ENCODE measurements around the gene KCNJ18.
"Not testable (repeated sequence)": the region's sequence is repeated elsewhere in the genome, so short reads cannot be mapped to it uniquely, and the experiment has no call there.

KCNJ18 gene

GRCh38 chr17:21711182-21711581 is 18.9 kb downstream of the KCNJ18 start:
- no peak for ATAC-seq
- Mint-ChIP-seq H3K4me1 (no peaks in the 10 kb centered on the region), H3K4me3 (no peak overlapping the region), H3K9me3 (no peaks in the 10 kb centered on the region), H3K27ac (no peak overlapping the region), H3K36me3 (ENCODE audit: low read depth) (no peaks in the 10 kb centered on the region), H3K27me3 (no peaks in the 10 kb centered on the region)
- DNase-seq: no peak

DNA sequence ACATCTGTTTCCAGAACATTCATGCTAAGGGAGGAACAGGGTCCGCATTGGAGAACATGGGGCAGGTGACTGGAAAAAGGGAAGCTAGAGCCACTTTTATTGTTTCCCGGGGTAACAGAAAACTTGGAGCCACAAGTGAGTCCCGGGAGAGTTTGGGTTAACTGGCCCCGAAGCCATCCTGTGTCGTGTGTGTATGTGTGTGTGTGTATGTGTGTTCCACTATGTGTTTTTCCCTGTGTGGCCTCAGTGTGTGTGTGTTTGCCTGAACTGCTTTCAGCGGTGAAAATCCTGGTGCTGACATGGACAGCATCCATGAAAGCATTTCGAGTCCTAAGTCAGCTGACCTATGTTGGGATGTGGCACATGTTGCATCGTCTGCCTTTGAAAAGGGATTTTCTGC is 20.7 kb downstream of the KCNJ18 start:
- DNase-seq; H3K27ac Mint-ChIP-seq; H3K9me3 Mint-ChIP-seq; H3K4me3 Mint-ChIP-seq; ATAC-seq; H3K4me1 Mint-ChIP-seq; H3K27me3 Mint-ChIP-seq; H3K36me3 Mint-ChIP-seq (ENCODE audit: low read depth): not testable (repeated sequence)

GRCh38 chr17:21713631-21714030 is 21.3 kb downstream of the KCNJ18 start:
- H3K9me3 Mint-ChIP-seq: not testable (repeated sequence)

GRCh38 chr17:21714676-21715075 is 22.4 kb downstream of the KCNJ18 start:
- H3K36me3 Mint-ChIP-seq (ENCODE audit: low read depth); H3K27ac Mint-ChIP-seq; DNase-seq; H3K4me3 Mint-ChIP-seq; H3K4me1 Mint-ChIP-seq; ATAC-seq; H3K9me3 Mint-ChIP-seq; H3K27me3 Mint-ChIP-seq: not testable (repeated sequence)

More at GRCh38 chr17:21713631-21714030, 21.3 kb downstream of the KCNJ18 start:
- H3K4me1 Mint-ChIP-seq; DNase-seq; ATAC-seq; H3K4me3 Mint-ChIP-seq; H3K27ac Mint-ChIP-seq; H3K36me3 Mint-ChIP-seq (ENCODE audit: low read depth); H3K27me3 Mint-ChIP-seq: not testable (repeated sequence)

DNA sequence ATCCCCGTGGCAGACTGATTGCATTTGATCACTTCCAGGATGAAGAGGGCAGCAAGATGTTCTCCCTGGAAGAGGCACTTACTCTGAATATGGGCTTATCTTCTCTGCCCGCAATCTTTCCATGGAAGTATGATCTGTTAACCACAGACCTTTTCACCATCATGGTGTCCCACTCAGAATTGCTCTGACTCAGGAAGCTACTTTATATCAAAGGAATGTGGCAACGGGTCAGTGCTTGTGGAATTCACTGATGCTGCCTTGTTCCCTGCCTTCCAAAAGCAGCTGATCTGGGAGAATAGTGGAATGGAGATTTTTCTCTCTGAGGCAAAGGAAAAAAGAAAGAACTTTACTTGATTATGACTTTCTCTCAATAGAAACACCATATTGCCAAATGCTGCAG is 23.6 kb downstream of the KCNJ18 start:
- not testable (repeated sequence) for H3K4me1 Mint-ChIP-seq; ATAC-seq; H3K9me3 Mint-ChIP-seq; H3K27ac Mint-ChIP-seq; H3K4me3 Mint-ChIP-seq; DNase-seq; H3K36me3 Mint-ChIP-seq (ENCODE audit: low read depth); H3K27me3 Mint-ChIP-seq

DNA sequence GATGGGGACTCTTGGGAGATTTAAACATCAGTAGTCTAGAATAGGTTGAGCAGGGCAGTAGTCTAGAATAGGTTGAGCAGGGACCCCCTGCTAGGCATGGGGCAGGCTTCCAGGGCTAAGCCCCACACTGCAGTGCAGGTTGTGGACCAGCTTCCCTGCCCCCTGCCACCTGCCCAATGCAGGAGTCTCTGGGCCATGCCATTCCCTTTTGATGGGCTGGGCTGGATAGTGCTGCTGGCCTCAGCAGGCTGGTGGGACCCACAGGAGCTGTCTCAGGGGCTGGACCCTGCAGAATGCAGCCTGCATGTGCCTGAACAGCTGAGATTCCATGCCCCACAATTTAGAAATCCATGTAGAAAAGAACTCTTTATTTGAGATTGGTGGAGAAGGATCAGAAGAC is 26.6 kb downstream of the KCNJ18 start:
- not testable (repeated sequence) for DNase-seq; H3K36me3 Mint-ChIP-seq (ENCODE audit: low read depth); H3K27me3 Mint-ChIP-seq; H3K4me3 Mint-ChIP-seq; ATAC-seq; H3K27ac Mint-ChIP-seq; H3K4me1 Mint-ChIP-seq; H3K9me3 Mint-ChIP-seq

DNA sequence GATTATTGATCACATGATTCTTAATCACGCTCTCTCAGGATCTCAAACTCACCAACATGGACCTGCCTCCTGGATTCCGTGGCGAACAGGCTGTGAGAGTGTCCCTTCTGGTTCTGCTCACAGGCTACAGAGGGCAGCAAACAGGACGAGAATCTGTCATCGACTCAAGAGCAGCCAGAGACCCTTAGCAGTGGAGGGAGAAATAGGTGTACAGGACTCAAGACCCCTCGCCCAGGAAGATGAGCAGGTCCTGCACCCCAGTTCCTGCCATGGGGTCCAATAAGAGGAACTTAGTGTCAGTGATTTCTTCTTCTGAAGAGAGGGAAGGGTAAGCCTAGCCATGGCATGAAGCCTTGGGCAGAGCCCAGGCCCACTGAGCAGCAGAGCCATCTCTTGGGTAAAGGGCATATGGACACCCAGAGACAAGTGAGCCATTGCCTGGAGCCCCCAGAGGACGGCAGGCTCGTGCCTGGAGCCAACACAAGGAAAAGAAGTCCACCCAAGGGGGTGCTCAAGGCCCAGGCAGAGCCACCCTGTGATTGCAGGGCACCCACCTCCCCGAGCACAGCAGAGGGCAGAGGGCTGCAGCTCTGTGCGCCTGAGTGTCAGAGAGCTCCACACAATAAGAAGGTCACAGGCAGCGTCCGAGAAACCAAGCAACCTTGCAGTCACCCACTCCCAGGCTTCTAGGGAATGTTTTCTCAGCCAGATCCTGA is 27.3 kb downstream of the KCNJ18 start:
- H3K4me1 Mint-ChIP-seq; H3K27ac Mint-ChIP-seq; H3K36me3 Mint-ChIP-seq (ENCODE audit: low read depth); ATAC-seq; H3K9me3 Mint-ChIP-seq; H3K27me3 Mint-ChIP-seq; H3K4me3 Mint-ChIP-seq; DNase-seq: not testable (repeated sequence)

GRCh38 chr17:21720566-21720965 is 28.2 kb downstream of the KCNJ18 start:
- not testable (repeated sequence) for H3K27me3 Mint-ChIP-seq; H3K4me1 Mint-ChIP-seq; H3K4me3 Mint-ChIP-seq; H3K36me3 Mint-ChIP-seq (ENCODE audit: low read depth); ATAC-seq; H3K9me3 Mint-ChIP-seq; H3K27ac Mint-ChIP-seq; DNase-seq

DNA sequence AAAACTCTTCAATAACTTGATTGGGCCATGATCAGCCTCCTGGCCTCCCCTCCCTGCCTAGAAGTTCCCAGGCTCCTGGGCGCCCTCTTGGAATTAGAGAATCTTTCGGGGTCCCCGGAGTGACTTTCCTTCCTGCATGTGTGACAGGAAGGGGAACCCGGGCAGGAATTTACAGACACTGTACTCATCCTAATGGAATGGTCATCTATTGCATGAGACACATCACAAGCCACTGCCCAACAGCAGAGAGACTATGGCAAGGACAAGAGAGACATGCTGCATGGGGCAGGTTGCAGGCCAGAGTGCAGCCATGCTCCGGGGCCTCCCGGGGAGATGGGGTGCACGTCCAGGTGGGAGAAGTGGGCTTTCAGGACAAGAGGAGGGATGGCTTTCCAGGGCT is 29.9 kb downstream of the KCNJ18 start:
- not testable (repeated sequence) for H3K9me3 Mint-ChIP-seq

DNA sequence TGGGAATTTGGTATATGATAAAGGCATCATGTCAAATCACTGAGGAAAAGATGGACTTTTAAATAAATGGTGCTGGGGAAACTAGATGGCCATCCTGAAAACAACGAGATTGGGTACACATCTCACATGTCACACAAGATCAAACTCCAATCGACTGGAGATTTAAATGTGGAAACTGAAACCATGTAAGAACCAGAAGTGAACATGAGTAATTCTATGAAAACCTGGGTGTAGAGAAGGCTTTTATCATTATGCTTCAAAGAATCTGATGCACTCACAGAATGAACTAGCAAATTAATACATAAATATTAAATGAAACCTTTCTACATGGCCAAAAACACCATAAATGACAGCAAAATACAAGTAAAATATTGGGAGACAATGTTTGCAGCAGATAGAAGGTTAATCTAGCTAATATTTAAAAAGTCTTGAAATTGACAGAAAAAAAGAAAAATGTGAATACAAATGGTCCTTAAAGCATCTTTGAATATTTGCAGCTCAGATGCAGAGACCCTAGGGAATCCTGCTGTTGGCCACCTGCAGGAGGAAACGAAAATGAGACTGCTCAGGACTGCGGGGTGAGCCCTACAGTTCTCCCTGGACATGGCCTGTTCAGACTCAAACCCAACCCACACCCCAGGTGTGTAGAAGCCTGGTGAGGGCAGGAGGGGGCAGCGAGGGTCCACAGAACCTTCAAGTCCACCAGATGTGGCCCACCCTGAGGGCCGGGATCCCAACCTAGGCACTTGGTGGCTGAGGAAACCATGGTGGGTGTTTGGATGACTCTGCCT is 32.1 kb downstream of the KCNJ18 start:
- H3K27ac Mint-ChIP-seq; H3K27me3 Mint-ChIP-seq; ATAC-seq; H3K4me1 Mint-ChIP-seq; DNase-seq; H3K9me3 Mint-ChIP-seq; H3K4me3 Mint-ChIP-seq; H3K36me3 Mint-ChIP-seq (ENCODE audit: low read depth): not testable (repeated sequence)

More for the DNA sequence above, 29.9 kb downstream of the KCNJ18 start:
- not testable (repeated sequence) for DNase-seq; H3K27me3 Mint-ChIP-seq; H3K36me3 Mint-ChIP-seq (ENCODE audit: low read depth); H3K4me1 Mint-ChIP-seq; H3K27ac Mint-ChIP-seq; H3K4me3 Mint-ChIP-seq; ATAC-seq

GRCh38 chr17:21731076-21731475 is 38.8 kb downstream of the KCNJ18 start:
- H3K27me3 Mint-ChIP-seq; H3K36me3 Mint-ChIP-seq (ENCODE audit: low read depth); H3K27ac Mint-ChIP-seq; H3K4me1 Mint-ChIP-seq; H3K4me3 Mint-ChIP-seq; DNase-seq; H3K9me3 Mint-ChIP-seq; ATAC-seq: not testable (repeated sequence)

- H3K27ac Mint-ChIP-seq; H3K36me3 Mint-ChIP-seq (ENCODE audit: low read depth); H3K9me3 Mint-ChIP-seq; H3K4me3 Mint-ChIP-seq; DNase-seq; H3K27me3 Mint-ChIP-seq; ATAC-seq; H3K4me1 Mint-ChIP-seq: not testable (repeated sequence)
Observed at GRCh38 chr17:21733931-21734330, 41.6 kb downstream of the KCNJ18 start.

DNA sequence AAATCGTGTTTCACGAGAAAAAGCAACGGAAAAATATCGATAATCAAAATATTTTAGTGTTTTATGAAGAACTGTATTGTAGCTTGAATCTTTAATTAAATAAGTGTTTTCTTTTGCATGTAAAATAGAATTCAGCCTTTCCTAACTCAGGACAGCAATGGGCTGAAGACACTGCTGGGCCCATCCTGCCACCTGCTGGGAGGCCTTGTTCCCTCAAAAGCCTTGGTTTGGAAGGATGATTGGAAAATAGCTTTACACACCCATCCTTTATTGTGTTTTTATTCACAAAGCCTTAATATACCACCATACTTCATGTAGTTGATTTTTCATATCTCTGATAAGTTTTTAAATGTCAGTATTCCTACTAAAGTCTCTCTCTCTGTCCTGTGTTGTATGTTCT is 43.5 kb downstream of the KCNJ18 start:
- not testable (repeated sequence) for DNase-seq; H3K27me3 Mint-ChIP-seq; H3K4me3 Mint-ChIP-seq; H3K36me3 Mint-ChIP-seq (ENCODE audit: low read depth); H3K4me1 Mint-ChIP-seq; H3K27ac Mint-ChIP-seq; ATAC-seq; H3K9me3 Mint-ChIP-seq

DNA sequence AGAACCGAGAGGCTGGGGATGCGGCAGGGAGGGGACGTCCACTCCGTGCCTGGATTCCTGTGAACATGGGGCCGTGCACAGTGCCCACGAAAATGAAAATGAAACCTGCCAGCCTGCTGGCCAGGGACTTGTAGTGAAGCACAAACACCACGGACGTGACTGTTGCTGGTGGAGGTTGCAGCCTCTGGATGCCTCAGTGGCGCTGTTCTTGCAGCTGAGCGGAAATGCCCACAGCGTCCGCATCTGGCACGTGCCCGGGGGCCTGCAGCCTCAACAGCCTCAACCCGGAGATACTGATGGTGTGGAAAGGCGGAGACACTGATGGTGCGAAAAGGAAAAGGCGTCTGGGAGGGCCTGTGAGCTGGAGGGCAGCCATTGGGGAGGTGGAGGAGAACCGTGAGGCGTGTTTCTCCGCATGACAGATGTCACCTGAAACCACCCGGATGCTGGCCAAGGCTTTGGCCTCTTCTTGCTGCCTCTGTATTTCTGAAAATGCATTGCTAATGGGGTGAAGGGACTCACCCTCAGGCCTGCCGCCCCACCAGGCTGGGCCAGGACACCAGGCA is 44.8 kb downstream of the KCNJ18 start:
- not testable (repeated sequence) for H3K4me1 Mint-ChIP-seq; H3K36me3 Mint-ChIP-seq (ENCODE audit: low read depth); H3K4me3 Mint-ChIP-seq; H3K27me3 Mint-ChIP-seq; ATAC-seq; H3K27ac Mint-ChIP-seq; DNase-seq; H3K9me3 Mint-ChIP-seq

- H3K27me3 Mint-ChIP-seq; H3K9me3 Mint-ChIP-seq; H3K36me3 Mint-ChIP-seq (ENCODE audit: low read depth); ATAC-seq; H3K4me3 Mint-ChIP-seq; DNase-seq; H3K27ac Mint-ChIP-seq; H3K4me1 Mint-ChIP-seq: not testable (repeated sequence)
Observed at GRCh38 chr17:21738241-21738640, 45.9 kb downstream of the KCNJ18 start.

All from activated naive CD8-positive, alpha-beta T cell treated with anti-CD3 and anti-CD28 coated beads, Interleukin-2, amount 50 U/mL, for 24 hours (primary cell).